ENCODE data around the gene TMEM151B.

- no peak for TF ChIP-seq ZNF217 (CRISPR knock-in tag; IDR thresholded peaks at IDR 0.05)
- no peak for TF ChIP-seq BMI1 (IDR thresholded peaks at IDR 0.05; ENCODE audit: low read length)
- no peak for TF ChIP-seq ZEB2 (IDR thresholded peaks at IDR 0.05)
- TF ChIP-seq, protein P1, sequence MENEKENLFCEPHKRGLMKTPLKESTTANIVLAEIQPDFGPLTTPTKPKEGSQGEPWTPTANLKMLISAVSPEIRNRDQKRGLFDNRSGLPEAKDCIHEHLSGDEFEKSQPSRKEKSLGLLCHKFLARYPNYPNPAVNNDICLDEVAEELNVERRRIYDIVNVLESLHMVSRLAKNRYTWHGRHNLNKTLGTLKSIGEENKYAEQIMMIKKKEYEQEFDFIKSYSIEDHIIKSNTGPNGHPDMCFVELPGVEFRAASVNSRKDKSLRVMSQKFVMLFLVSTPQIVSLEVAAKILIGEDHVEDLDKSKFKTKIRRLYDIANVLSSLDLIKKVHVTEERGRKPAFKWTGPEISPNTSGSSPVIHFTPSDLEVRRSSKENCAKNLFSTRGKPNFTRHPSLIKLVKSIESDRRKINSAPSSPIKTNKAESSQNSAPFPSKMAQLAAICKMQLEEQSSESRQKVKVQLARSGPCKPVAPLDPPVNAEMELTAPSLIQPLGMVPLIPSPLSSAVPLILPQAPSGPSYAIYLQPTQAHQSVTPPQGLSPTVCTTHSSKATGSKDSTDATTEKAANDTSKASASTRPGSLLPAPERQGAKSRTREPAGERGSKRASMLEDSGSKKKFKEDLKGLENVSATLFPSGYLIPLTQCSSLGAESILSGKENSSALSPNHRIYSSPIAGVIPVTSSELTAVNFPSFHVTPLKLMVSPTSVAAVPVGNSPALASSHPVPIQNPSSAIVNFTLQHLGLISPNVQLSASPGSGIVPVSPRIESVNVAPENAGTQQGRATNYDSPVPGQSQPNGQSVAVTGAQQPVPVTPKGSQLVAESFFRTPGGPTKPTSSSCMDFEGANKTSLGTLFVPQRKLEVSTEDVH (IDR thresholded peaks at IDR 0.05; ENCODE audit: low read depth, partially characterized antibody), result no peak
- no peak for TF ChIP-seq NUFIP1 (IDR thresholded peaks at IDR 0.05; ENCODE audit: partially characterized antibody)
- TF ChIP-seq, protein P2, sequence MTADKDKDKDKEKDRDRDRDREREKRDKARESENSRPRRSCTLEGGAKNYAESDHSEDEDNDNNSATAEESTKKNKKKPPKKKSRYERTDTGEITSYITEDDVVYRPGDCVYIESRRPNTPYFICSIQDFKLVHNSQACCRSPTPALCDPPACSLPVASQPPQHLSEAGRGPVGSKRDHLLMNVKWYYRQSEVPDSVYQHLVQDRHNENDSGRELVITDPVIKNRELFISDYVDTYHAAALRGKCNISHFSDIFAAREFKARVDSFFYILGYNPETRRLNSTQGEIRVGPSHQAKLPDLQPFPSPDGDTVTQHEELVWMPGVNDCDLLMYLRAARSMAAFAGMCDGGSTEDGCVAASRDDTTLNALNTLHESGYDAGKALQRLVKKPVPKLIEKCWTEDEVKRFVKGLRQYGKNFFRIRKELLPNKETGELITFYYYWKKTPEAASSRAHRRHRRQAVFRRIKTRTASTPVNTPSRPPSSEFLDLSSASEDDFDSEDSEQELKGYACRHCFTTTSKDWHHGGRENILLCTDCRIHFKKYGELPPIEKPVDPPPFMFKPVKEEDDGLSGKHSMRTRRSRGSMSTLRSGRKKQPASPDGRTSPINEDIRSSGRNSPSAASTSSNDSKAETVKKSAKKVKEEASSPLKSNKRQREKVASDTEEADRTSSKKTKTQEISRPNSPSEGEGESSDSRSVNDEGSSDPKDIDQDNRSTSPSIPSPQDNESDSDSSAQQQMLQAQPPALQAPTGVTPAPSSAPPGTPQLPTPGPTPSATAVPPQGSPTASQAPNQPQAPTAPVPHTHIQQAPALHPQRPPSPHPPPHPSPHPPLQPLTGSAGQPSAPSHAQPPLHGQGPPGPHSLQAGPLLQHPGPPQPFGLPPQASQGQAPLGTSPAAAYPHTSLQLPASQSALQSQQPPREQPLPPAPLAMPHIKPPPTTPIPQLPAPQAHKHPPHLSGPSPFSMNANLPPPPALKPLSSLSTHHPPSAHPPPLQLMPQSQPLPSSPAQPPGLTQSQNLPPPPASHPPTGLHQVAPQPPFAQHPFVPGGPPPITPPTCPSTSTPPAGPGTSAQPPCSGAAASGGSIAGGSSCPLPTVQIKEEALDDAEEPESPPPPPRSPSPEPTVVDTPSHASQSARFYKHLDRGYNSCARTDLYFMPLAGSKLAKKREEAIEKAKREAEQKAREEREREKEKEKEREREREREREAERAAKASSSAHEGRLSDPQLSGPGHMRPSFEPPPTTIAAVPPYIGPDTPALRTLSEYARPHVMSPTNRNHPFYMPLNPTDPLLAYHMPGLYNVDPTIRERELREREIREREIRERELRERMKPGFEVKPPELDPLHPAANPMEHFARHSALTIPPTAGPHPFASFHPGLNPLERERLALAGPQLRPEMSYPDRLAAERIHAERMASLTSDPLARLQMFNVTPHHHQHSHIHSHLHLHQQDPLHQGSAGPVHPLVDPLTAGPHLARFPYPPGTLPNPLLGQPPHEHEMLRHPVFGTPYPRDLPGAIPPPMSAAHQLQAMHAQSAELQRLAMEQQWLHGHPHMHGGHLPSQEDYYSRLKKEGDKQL (CRISPR knock-in tag; IDR thresholded peaks at IDR 0.05; ENCODE audit: borderline replicate concordance), result no peak
- TF ChIP-seq, protein P3, sequence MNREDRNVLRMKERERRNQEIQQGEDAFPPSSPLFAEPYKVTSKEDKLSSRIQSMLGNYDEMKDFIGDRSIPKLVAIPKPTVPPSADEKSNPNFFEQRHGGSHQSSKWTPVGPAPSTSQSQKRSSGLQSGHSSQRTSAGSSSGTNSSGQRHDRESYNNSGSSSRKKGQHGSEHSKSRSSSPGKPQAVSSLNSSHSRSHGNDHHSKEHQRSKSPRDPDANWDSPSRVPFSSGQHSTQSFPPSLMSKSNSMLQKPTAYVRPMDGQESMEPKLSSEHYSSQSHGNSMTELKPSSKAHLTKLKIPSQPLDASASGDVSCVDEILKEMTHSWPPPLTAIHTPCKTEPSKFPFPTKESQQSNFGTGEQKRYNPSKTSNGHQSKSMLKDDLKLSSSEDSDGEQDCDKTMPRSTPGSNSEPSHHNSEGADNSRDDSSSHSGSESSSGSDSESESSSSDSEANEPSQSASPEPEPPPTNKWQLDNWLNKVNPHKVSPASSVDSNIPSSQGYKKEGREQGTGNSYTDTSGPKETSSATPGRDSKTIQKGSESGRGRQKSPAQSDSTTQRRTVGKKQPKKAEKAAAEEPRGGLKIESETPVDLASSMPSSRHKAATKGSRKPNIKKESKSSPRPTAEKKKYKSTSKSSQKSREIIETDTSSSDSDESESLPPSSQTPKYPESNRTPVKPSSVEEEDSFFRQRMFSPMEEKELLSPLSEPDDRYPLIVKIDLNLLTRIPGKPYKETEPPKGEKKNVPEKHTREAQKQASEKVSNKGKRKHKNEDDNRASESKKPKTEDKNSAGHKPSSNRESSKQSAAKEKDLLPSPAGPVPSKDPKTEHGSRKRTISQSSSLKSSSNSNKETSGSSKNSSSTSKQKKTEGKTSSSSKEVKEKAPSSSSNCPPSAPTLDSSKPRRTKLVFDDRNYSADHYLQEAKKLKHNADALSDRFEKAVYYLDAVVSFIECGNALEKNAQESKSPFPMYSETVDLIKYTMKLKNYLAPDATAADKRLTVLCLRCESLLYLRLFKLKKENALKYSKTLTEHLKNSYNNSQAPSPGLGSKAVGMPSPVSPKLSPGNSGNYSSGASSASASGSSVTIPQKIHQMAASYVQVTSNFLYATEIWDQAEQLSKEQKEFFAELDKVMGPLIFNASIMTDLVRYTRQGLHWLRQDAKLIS (CRISPR knock-in tag; IDR thresholded peaks at IDR 0.05), result no peak
- TF ChIP-seq BRF1 (IDR thresholded peaks at IDR 0.05; ENCODE audit: borderline replicate concordance, extremely low read depth, insufficient read length), result no peak
- TF ChIP-seq XRCC4 (IDR thresholded peaks at IDR 0.05; ENCODE audit: extremely low read depth, insufficient read depth, insufficient read length), result no peak
- TF ChIP-seq SMARCA4 (IDR thresholded peaks at IDR 0.05), result no peak
- no peak for TF ChIP-seq RCOR1 (IDR thresholded peaks at IDR 0.05; ENCODE audit: borderline replicate concordance in 1 of 2, low read depth in 2 of 2, low read length in 2 of 2)
- TF ChIP-seq, protein P4, sequence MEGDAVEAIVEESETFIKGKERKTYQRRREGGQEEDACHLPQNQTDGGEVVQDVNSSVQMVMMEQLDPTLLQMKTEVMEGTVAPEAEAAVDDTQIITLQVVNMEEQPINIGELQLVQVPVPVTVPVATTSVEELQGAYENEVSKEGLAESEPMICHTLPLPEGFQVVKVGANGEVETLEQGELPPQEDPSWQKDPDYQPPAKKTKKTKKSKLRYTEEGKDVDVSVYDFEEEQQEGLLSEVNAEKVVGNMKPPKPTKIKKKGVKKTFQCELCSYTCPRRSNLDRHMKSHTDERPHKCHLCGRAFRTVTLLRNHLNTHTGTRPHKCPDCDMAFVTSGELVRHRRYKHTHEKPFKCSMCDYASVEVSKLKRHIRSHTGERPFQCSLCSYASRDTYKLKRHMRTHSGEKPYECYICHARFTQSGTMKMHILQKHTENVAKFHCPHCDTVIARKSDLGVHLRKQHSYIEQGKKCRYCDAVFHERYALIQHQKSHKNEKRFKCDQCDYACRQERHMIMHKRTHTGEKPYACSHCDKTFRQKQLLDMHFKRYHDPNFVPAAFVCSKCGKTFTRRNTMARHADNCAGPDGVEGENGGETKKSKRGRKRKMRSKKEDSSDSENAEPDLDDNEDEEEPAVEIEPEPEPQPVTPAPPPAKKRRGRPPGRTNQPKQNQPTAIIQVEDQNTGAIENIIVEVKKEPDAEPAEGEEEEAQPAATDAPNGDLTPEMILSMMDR (IDR thresholded peaks at IDR 0.05 in 2 of 3, conservative IDR thresholded peaks at IDR 0.05 in 1 of 3; ENCODE audit: insufficient read depth in 2 of 3, low read depth in 1 of 3, low read length in 3 of 3), result no peak
- no peak for TF ChIP-seq MTA2 (IDR thresholded peaks at IDR 0.05; ENCODE audit: low read depth)
These were observed 10.2 kb upstream of the TMEM151B start for GRCh38 chr6:44260011-44260410.

All from K562 (cell line).